GM11168 (cell line): ENCODE measurements around the gene MALT1.
"Not testable (repeated sequence)": the region's sequence is repeated elsewhere in the genome, so short reads cannot be mapped to it uniquely, and the experiment has no call there.

Experiments used
- in situ Hi-C: fragments of 300-500 bp; cut with MboI; formaldehyde crosslinking; loops from one replicate; pipeline ENCODE4 v1.12.0; 2022; ENCODE audit warnings: low sequenced_read_pairs; ENCODE audit not compliant: unreplicated experiment

The MALT1 gene, protein sequence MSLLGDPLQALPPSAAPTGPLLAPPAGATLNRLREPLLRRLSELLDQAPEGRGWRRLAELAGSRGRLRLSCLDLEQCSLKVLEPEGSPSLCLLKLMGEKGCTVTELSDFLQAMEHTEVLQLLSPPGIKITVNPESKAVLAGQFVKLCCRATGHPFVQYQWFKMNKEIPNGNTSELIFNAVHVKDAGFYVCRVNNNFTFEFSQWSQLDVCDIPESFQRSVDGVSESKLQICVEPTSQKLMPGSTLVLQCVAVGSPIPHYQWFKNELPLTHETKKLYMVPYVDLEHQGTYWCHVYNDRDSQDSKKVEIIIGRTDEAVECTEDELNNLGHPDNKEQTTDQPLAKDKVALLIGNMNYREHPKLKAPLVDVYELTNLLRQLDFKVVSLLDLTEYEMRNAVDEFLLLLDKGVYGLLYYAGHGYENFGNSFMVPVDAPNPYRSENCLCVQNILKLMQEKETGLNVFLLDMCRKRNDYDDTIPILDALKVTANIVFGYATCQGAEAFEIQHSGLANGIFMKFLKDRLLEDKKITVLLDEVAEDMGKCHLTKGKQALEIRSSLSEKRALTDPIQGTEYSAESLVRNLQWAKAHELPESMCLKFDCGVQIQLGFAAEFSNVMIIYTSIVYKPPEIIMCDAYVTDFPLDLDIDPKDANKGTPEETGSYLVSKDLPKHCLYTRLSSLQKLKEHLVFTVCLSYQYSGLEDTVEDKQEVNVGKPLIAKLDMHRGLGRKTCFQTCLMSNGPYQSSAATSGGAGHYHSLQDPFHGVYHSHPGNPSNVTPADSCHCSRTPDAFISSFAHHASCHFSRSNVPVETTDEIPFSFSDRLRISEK

GRCh38 chr18:58671111-58671631 lies at the start of gene MALT1:
MALT1 (plus strand) TSS chr18:58671465; CDS start chr18:58671644, 179 bp downstream.
- in situ Hi-C loops, result loop anchor here (10.0 kb wide), 1 partner anchor 136 kb away; no protein-coding TSS in a partner anchor

DNA sequence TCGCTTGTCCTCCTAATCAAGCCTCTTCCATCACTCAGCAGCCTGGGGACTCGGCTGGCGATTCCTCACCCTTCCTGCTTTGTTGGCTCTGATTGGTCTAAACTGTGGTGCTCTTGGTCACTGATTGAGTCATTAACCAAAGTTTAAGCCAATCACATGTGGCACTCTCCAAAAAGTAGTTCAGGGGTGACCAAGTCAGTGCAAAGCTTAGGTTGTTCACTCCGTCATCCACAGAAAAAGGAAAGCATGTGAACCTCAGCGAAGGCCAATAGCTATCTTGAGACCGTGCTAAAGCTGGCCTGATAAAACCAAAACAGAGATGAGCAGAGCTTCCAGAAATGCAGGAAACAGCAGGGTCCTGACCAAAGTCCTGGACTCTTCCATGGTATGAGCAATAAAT lies 47.3 kb upstream of the MALT1 start:
- in situ Hi-C loops, result no loop called here

- in situ Hi-C loops, result no loop called here
These were observed 45.4 kb upstream of the MALT1 start for GRCh38 chr18:58625839-58626238.

DNA sequence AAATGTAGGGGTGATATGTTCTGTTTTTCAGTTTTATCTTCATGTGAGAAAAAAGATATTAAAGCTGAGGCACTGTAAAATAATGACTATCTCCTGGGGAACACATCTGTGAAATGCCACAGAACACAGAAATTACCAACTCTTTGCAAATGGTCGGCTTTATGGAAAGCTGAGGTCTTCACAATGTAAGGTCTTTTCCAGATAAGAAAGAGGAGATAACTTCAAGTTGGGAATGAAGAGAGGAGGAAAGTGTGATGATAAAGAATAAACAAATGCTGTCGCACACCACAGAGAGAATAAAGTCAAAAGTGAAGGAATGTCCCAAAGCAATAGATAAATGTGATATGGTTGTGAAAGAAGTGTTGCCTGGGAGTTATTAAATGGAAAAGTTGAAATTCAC lies 41.2 kb upstream of the MALT1 start:
- in situ Hi-C loops, result no loop called here

GRCh38 chr18:58631301-58631700 lies 40.0 kb upstream of the MALT1 start:
- in situ Hi-C loops, result no loop called here

GRCh38 chr18:58632552-58632951 lies 38.7 kb upstream of the MALT1 start:
- in situ Hi-C loops, result no loop called here

DNA sequence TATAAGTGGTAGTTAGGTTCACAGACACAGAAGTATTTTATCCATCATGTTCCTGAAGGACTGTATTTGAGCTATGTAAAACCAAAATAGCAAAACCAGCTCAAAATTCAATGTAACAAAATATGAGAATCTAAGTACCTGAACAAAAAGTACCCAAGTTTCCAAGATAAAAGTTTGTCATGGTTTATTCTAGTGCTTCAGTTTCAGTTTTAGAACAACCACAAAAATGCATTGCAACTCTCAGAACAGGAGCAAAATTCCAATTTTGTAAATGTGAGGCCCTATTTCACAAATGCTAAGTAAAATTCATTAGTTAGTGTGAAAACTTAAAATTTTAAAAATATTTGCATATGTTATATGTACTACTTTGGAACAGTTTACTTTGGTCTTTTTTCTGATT lies 37.4 kb upstream of the MALT1 start:
- in situ Hi-C loops, result no loop called here

DNA sequence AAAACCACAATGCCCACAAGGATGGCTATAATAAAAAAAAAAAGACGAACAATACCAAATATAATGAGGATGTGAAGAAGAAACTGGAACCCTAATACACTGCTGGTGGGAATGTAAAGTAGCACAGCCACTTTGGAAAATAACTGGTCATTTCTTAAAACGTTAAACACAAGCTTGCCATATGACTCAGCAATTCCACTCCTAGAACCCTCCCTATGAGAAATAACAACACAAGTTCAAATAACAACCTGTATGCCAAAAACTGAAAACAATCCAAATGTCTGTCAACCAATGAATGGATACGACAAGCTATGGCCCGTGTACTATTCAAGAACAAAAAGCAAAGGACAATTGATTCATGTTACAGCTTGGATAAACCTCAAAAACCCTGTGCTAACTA lies 35.4 kb upstream of the MALT1 start:
- in situ Hi-C loops, result no loop called here

DNA sequence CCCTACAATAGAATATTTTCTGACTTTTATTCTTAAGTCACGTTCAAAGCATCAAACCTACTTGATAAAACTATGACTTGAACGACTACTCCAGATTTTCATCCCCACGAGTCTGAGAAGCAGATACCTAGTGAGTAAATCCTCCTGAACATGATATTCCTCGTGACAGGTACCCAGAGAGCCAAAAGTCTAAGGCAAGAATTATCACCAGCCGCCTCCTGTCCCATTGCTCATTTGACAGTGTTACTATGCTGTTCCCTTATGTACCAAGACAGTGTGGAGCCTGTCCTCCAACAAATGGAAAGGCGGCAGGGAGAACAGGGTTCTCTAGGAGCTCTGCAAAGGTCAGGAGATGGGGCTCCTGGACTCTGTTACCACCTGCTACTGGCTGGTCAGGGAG lies 34.1 kb upstream of the MALT1 start:
- in situ Hi-C loops, result no loop called here

DNA sequence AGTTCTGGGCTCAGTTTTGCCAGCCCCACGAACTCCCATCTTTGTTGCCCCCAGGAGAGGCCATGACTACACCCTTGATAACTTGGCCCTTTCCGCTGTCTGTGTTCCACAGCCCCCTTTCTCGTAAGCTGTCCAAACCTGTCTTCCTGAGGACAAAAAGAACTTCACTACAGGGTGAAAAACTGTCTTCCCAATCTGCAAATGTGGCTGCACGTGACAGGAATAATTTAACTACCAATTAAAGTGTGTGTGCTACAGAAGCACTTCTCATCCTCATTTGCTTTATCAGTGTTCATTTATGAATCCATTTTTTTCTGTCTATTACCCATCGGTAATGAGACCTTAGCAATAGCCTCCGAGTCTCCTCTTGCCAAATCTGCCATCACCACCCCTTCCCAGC lies 33.3 kb upstream of the MALT1 start:
- in situ Hi-C loops, result no loop called here

- in situ Hi-C loops, result no loop called here
These were observed 32.8 kb upstream of the MALT1 start for GRCh38 chr18:58638441-58638840.

- in situ Hi-C loops, result no loop called here
These were observed 32.0 kb upstream of the MALT1 start for GRCh38 chr18:58639237-58639636.

GRCh38 chr18:58639751-58640427 lies 31.4 kb upstream of the MALT1 start:
- in situ Hi-C loops, result no loop called here

DNA sequence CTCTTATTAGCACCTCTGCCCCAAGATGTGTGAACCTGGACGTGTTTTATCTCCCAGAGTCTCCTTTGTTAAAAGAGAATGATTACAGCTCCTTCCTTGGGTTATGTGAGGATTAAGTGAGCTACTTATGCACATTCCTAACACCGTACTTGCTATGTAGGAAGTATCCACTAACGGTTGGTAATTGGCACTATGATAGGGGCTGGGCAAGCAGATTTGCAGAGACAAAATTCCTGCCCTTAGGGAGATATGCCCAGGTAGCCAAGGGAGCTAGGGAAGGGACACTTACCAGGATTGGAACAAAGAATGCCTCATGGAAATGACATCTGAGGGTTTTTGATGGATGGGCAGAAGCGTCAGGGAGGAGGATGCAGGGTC lies 30.8 kb upstream of the MALT1 start:
- in situ Hi-C loops, result no loop called here

- in situ Hi-C loops, result no loop called here
These were observed 30.2 kb upstream of the MALT1 start for GRCh38 chr18:58640891-58641610.

DNA sequence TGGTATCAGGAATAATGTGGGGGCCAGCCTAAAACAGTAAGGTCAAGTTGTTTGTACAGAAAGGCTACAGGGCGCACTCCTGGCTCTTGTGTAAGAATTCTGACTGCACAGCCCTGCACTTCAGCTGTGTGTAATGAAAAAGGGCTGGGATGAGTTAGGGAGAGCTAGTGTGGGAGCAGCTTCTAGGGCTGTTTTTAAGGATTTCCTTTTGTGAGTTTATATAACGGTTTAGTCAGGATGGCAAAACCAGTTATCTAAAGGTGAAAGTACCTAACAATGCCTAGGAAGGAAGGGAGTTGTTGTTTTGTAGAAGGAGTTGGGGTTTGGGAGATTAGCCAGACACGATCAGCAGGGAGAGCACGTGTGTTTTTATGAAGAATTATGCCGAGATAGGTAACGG lies 27.7 kb upstream of the MALT1 start:
- in situ Hi-C loops, result not testable (repeated sequence)

DNA sequence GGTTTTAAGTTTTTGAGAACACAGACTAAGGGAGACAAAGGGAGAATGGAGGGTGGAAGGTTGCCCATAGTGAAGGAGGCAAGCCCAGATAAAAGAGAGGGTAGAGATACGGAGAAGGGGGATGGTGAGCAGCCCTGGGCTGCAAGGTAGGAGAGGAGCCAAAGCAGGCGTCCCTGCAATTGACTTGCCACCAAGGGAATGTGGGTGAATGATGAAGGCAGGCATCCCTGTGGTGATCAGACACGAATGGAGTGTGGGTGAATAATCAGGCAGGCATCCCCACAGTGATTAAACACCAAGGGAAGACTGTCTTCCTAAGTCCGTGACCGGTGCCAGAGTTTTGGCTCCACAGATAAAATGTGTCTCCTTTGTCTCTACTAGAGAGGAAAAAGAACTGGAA lies 25.9 kb upstream of the MALT1 start:
- in situ Hi-C loops, result no loop called here

GRCh38 chr18:58646334-58646862 lies 24.9 kb upstream of the MALT1 start:
- in situ Hi-C loops, result no loop called here

DNA sequence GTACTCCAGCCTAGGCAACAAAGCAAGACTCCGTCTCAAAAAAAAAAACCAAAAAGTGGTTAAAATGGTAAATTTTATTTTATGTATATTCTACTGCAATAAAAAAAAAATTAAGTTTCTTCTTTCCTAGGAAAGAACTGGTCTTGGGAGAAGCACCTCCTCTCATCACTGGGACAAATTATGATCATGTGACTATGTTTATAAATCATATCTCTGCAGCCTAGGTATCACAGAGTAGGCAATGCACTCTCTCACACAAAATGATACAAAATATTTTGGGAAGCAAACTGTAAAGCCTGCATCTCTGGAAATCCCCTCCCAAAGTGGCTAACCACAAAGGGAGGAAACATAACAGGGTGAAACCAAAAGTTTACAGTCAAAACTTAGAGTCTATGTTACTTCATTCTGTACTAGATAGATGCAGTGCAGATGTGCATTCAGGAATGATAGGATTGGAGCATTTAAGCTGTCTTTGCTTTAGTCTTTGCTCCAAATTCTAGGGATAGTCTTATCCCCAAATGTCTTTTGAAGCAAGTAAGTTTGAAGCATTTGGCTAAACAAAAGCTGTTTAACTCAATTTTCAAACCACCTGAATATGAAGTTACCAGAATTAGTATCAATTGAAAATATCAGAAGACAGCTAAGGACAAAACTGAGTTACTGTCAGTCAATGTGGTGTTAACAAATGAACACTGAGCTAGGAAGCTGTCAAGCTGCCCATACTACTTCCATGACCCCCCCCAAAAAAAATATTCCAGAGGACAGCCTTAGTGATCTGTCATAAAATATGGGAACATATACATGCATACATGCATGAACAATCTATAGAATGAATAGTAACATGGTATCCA lies 21.1 kb upstream of the MALT1 start:
- in situ Hi-C loops, result no loop called here
